HG03565 (cell line): ENCODE data around the gene TNP1.

Source experiments
- ATAC-seq: cut with Tn5 transposase; IDR thresholded peaks from one replicate; pipeline ENCODE4 v1.9.1; 2021; ENCODE audit warnings: mild to moderate bottlenecking, moderate library complexity; ENCODE audit not compliant: unreplicated experiment

Gene TNP1

GRCh38 chr2:216875862-216876261 lies 16.0 kb upstream of the TNP1 start:
- ATAC-seq, result no peak

- no peak for ATAC-seq
Measured at GRCh38 chr2:216873573-216873972, 13.7 kb upstream of the TNP1 start.

- ATAC-seq, result no peak
Measured at GRCh38 chr2:216872624-216873023, 12.8 kb upstream of the TNP1 start.

GRCh38 chr2:216872040-216872439 lies 12.2 kb upstream of the TNP1 start:
- no peak for ATAC-seq

GRCh38 chr2:216871333-216871934 lies 11.6 kb upstream of the TNP1 start:
- no peak for ATAC-seq

- ATAC-seq, result no peak
Measured at GRCh38 chr2:216870508-216871332, 10.9 kb upstream of the TNP1 start.

- ATAC-seq, result no peak
Measured at GRCh38 chr2:216866515-216867095, 6.7 kb upstream of the TNP1 start.

GRCh38 chr2:216865658-216866057 lies 5.8 kb upstream of the TNP1 start:
- no peak for ATAC-seq

- no peak for ATAC-seq
Measured at GRCh38 chr2:216863946-216864345, 4.1 kb upstream of the TNP1 start.

- no peak for ATAC-seq
Measured at GRCh38 chr2:216862628-216863398, 2.9 kb upstream of the TNP1 start.

- ATAC-seq, result no peak
Measured at GRCh38 chr2:216860426-216861137, 718 bp upstream of the TNP1 start.

- no peak for ATAC-seq
Measured at GRCh38 chr2:216858312-216858711, 1.6 kb downstream of the TNP1 start.

- no peak for ATAC-seq
Measured at GRCh38 chr2:216857131-216857550, 2.7 kb downstream of the TNP1 start.

GRCh38 chr2:216856406-216857065 lies 3.3 kb downstream of the TNP1 start:
- ATAC-seq, result no peak

GRCh38 chr2:216855605-216856004 lies 4.3 kb downstream of the TNP1 start:
- no peak for ATAC-seq

- ATAC-seq, result no peak
Measured at GRCh38 chr2:216855079-216855478, 4.8 kb downstream of the TNP1 start.

- no peak for ATAC-seq
Measured at GRCh38 chr2:216851486-216852090, 8.3 kb downstream of the TNP1 start.

- no peak for ATAC-seq
Measured at GRCh38 chr2:216850665-216851322, 9.1 kb downstream of the TNP1 start.

- no peak for ATAC-seq
Measured at GRCh38 chr2:216849987-216850386, 9.9 kb downstream of the TNP1 start.
